CD4-positive, alpha-beta T cell treated with Interleukin-6 at 100 ng/mL for 8 hours (primary cell): Measurements from ENCODE around the gene RPS15A.

Experiments used
- DNase-seq: peaks from one replicate; pipeline ENCODE4 v3.0.0-alpha.2; 2020; ENCODE audit warnings: mixed read lengths, low spot score

RPS15A gene

DNA sequence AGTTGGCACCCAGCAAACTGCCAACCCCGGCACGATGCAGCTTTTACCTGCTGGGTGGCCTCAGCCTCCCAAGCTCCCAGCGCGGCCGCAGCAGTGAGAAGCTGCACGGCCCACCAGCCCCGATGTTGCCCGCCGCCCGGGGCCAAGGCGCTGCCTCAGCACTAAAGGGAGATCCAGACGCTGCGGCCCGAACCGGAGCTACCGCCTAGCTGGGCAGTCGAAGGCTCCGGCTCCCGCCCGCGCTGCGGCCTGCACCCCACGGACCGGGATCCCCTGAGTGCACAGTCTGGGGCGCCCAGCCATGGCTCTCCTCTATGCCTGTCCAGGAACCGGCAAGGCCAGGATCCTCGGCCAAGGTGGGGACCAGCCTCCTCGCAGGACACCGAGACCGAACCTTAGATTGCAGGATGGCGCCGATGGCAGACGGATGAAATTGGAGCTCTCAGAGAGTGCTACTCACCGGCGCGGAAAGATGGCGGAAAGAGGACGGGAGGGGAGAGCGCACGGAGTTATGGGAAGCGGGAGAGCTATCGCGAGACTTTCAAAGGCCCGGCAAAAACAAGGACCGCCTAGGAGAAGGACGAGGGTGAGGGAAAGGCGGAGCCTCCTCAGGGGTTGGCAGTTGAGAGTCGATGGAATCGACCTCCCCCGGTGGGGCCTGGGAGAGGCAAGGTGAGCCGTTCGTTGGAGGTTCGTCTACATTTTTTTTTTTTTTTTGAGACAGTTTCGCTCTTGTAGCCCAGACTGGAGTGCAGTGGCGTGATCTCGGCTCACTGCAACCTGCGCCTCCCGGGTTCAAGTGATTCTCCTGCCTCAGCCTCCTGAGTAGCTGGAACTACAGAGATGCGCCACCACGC lies at the start of gene RPS15A:
Gene RPS15A, minus strand, starts transcription at position 485 of the 857 bp plus-strand sequence. CDS start 1,221 bp downstream, outside the sequence.
- peak; percentile 95 for DNase-seq

GRCh38 chr16:18839555-18839954 lies 49.4 kb upstream of the RPS15A start:
- no peak for DNase-seq

- DNase-seq: no peak
Observed at GRCh38 chr16:18836702-18837101, 46.6 kb upstream of the RPS15A start.

- DNase-seq: no peak
Observed at GRCh38 chr16:18834864-18835263, 44.7 kb upstream of the RPS15A start.

- DNase-seq: no peak
Observed at GRCh38 chr16:18833707-18834505, 43.8 kb upstream of the RPS15A start.

DNA sequence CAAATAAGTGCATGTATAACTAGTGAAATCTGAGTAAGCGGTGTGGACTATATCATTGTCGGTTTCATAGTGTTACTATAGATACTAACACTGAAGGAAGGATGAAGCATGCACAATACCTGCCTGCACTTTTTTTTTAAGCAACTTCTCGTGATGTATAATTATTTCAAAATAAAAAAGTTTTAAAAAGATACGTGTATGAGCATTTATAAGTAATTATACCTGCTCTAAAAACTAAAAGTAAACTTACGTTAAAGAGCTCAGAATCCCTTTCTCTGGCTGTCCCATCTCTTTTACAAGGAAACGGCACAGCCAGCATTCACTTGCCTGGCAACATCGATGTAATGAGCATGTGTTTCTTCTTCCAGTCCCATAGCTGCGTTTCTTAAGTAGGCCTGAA lies 42.5 kb upstream of the RPS15A start:
- no peak for DNase-seq

GRCh38 chr16:18832006-18832405 lies 41.9 kb upstream of the RPS15A start:
- no peak for DNase-seq

GRCh38 chr16:18829251-18829650 lies 39.1 kb upstream of the RPS15A start:
- no peak for DNase-seq

GRCh38 chr16:18827890-18828289 lies 37.8 kb upstream of the RPS15A start:
- DNase-seq: no peak

DNA sequence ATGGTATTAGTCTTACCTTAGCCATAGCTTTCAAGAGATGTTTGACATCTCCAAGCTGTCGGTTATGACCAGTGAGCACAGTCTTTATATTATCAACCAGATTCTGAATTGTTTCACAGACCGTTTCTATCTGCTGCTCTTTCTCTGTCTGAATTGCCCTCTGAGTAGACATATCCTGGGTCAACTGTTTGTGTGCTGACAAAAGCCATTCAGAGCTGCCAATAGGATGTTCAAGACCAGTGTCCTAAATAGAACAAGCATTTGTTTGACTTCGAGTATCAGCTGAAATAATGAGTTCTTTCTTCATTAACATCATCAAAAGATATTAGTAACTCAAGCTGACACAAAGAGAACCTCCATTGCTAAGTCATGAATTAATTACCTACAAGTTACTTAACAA lies 26.2 kb upstream of the RPS15A start:
- no peak for DNase-seq

- no peak for DNase-seq
Observed at GRCh38 chr16:18811925-18812324, 21.8 kb upstream of the RPS15A start.

GRCh38 chr16:18809165-18809564 lies 19.0 kb upstream of the RPS15A start:
- no peak for DNase-seq

DNA sequence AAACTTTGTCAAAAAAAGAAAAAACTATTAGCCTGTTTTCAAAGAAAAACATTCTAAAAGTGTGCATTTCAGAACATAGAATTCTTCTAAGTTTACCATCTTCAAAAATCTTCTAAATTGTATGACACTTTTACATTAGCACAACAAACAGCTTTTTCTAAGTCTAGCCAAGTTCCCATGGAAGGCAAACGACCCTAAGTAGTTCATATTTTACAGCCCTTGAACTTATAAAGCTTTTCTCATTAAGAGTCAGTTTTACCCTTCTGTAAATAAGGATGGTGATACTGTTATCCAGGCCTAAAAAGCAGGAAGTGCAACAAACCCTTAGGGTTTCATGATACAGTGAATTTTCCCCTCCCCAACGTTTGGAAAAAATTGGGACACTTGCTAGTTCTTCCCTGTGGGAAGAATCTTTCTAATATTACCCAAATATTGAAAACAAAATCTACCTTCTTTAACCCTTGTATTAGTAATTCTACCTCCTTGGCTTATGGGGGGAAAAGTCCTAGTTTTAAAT lies 15.2 kb upstream of the RPS15A start:
- DNase-seq: no peak

DNA sequence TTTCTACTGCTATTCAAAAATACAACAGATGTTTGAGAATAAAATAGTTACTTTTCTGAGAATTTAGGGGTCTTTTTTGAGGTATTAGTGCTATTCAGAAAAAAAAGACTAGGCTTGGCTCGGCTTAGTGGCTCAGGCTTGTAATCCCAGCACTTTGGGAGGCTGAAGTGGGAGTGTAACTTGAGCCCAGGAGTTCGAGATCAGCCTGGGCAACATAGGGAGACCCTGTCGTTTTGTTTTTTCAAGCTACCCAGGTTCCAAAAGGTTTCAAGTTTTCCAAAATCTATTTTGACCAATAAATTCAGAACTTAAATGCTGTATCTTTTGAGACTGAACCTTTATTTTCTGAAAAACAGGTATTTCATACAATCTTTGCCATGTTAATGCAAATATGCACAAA lies 14.4 kb upstream of the RPS15A start:
- no peak for DNase-seq

DNA sequence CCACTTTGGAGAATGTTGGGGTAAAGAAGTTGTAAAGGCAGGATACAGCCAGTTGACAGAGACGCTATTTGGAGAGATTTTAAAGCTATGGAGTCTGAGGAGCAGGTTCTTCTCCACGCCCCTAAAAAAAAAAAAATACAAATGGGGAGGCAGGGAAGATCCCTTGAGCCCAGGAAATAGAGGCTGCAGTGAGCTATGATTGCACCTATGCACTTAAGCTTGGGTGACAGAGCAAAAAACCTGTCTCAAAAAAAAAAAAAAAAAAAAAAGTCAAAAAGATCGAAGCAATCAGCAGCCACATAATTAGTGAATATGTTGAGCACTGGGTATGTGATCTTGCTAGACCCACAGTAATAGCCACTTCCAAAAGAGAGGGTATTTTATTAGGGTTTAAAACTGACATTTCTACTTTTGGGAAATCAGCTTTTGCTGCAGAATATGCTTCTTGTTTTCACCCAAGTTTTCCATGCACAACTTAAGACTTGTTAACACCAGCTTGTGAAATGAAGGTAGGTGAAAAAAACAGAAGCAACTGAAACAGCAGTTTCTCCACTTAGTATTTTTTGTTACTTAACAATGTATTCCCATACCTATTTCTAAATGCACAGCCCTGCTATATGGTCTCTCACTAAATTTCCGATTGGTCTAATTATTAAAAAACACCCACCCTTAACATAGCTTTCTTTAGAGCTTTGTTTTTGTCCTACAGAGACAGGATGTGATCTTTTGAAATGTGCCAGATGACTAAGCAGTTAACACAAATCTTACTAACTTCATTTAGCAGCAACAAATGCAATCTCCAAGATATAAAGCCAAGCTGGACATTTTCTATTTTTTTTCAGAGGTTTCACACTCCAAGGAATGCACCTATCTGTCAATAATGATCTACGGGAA lies 13.7 kb upstream of the RPS15A start:
- no peak for DNase-seq

- no peak for DNase-seq
Observed at GRCh38 chr16:18802767-18803343, 12.7 kb upstream of the RPS15A start.

DNA sequence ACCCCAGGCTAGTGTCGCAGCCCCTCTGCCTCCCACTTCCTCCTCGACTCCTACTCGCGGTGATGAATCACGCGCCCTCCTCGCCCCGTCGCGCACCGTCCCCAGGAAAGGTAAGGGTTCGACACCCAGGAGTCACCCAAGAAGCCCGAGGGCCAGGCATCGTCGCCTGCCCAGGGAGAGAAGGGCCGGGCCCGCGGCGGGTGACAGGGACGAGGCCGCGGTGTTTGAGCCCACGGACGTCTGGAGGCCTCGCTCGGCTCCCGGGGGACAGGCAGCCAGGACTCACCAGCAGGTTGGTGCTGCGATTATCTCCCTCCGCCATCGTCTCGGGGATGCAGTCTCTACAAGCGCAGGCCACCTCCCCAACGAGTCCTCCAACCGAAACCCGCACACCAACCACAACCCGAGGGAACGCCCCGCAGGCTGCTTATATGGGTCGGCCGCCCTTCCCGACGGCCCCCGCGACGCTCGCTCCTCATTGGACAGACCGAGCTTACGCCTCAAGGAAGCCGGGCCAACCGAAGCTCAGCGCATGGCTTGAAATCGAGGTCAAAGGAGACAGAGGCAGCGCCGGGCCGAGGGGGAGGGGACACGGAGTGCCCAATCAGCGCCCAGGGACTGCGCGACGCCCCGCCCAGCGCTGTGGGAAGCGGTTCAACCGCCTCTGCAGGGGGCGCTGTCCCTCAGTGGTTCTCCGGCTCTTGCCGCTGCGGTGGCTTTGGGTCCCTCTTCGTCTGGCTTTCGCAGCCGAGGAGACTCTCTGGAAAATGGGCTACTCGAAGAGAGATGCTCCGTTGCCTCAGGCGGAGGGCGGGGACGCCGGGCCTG lies 11.2 kb upstream of the RPS15A start, which contains the start of gene ARL6IP1:
Gene ARL6IP1, minus strand, starts transcription at position 405 of the 828 bp plus-strand sequence. Its CDS starts 83 bp downstream, at position 322.
- peak; percentile 99 for DNase-seq

DNA sequence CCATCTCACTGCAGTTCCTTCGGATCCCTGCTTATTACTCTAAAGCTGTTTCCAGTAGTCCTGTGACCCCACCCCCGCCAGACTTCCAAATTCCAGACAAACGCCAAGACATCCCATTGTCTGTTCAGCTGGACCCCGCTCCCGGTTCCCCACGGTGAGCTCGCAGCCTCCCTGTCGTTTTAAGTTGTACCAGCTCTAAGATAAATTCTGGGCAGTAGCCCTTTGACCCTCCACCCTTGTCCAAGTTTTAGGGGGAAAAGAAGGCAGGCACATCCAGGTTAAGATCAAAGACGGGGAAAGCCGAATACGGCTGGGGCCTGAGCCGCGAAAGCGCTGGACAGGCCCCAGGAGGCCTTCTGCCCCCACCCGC lies 10.6 kb upstream of the RPS15A start:
- DNase-seq: no peak

- no peak for DNase-seq
Observed at GRCh38 chr16:18800293-18800692, 10.2 kb upstream of the RPS15A start.

GRCh38 chr16:18799500-18799899 lies 9.4 kb upstream of the RPS15A start:
- no peak for DNase-seq

GRCh38 chr16:18797746-18798145 lies 7.6 kb upstream of the RPS15A start:
- DNase-seq: no peak
